Liver (tissue), 9 donors: ENCODE data around the gene CAST. TPM values are rescaled to one million over a fixed set of nuclear protein-coding genes. Genes with fewer than 3 reads are reported as not detected.

Experiments
- DNase-seq: peaks from one replicate; pipeline ENCODE4 v3.0.0-alpha.2; 2017; ENCODE audit warnings: low spot score
- H3K27ac ChIP-seq, 2 donors: one replicate each; pipeline ENCODE4 v1.7.0; 2013; ENCODE audit warnings: inconsistent platforms in 2 of 2, low read length in 2 of 2, control low read depth in 1 of 2, low read depth in 1 of 2, mild to moderate bottlenecking in 1 of 2
- H3K27me3 ChIP-seq, 4 donors: one replicate each; pipeline versions ENCODE4 v1.6.1 to v1.7.0; 2013; ENCODE audit warnings: low read length in 3 of 4, inconsistent platforms in 1 of 4, mild to moderate bottlenecking in 1 of 4, moderate library complexity in 1 of 4; ENCODE audit not compliant: control insufficient read depth in 4 of 4, insufficient read depth in 4 of 4
- H3K36me3 ChIP-seq, 4 donors: one replicate each; pipeline versions ENCODE4 v1.6.1 to v1.7.0; 2013; ENCODE audit warnings: low read length in 3 of 4, mild to moderate bottlenecking in 3 of 4, low read depth in 1 of 4, moderate library complexity in 1 of 4; ENCODE audit not compliant: control insufficient read depth in 4 of 4, insufficient read depth in 3 of 4
- H3K4me1 ChIP-seq, 4 donors: one replicate each; pipeline versions ENCODE4 v1.6.1 to v1.7.0; 2013; ENCODE audit warnings: low read length in 3 of 4, mild to moderate bottlenecking in 3 of 4, moderate library complexity in 1 of 4; ENCODE audit not compliant: control insufficient read depth in 4 of 4, insufficient read depth in 4 of 4
- H3K4me3 ChIP-seq, 3 donors: one replicate each; pipeline versions ENCODE4 v1.6.1 to v1.7.0; 2013; ENCODE audit warnings: low read length in 3 of 3, control low read depth in 1 of 3, low read depth in 1 of 3, mild to moderate bottlenecking in 1 of 3
- H3K9ac ChIP-seq, 2 donors: one replicate each; pipeline ENCODE4 v1.7.0; 2013; ENCODE audit warnings: low read length in 2 of 2, mild to moderate bottlenecking in 2 of 2, moderate library complexity in 2 of 2, control low read depth in 1 of 2, low read depth in 1 of 2
- H3K9me3 ChIP-seq, 4 donors: one replicate each; pipeline versions ENCODE4 v1.6.1 to v1.7.0; 2013; ENCODE audit warnings: low read length in 3 of 4; ENCODE audit not compliant: control insufficient read depth in 4 of 4
- EGR1 ChIP-seq, 2 donors: IDR thresholded peaks; 2 replicates each; pipeline ENCODE4 v1.6.1; 2016 to 2018; ENCODE audit warnings: antibody characterized with exemption in 2 of 2, low read depth in 2 of 2
- FOXA1 ChIP-seq: IDR thresholded peaks from 2 replicates; pipeline ENCODE4 v1.6.1; 2016; ENCODE audit warnings: antibody characterized with exemption
- FOXA2 ChIP-seq: IDR thresholded peaks from 2 replicates; pipeline ENCODE4 v1.6.1; 2016; ENCODE audit warnings: antibody characterized with exemption
- GABPA ChIP-seq, 2 donors: IDR thresholded peaks in 1 of 2; conservative IDR thresholded peaks in 1 of 2; 2 replicates each; pipeline ENCODE4 v1.6.1; 2016; ENCODE audit warnings: antibody characterized with exemption in 2 of 2, mild to moderate bottlenecking in 1 of 2, moderate library complexity in 1 of 2
- HNF4G ChIP-seq: IDR thresholded peaks from 2 replicates; pipeline ENCODE4 v1.6.1; 2016; ENCODE audit warnings: antibody characterized with exemption
- JUND ChIP-seq, 2 donors: IDR thresholded peaks; 2 replicates each; pipeline ENCODE4 v1.6.1; 2016; ENCODE audit warnings: antibody characterized with exemption in 2 of 2
- NR2F2 ChIP-seq: IDR thresholded peaks from 2 replicates; pipeline ENCODE4 v1.6.1; 2016; ENCODE audit warnings: antibody characterized with exemption
- RAD21 ChIP-seq, 2 donors: IDR thresholded peaks; 2 replicates each; pipeline ENCODE4 v1.6.1; 2016; ENCODE audit warnings: antibody characterized with exemption in 2 of 2, mild to moderate bottlenecking in 2 of 2
- RXRA ChIP-seq, 2 donors: IDR thresholded peaks; 2 replicates each; pipeline ENCODE4 v1.6.1; 2017 to 2018; ENCODE audit warnings: antibody characterized with exemption in 2 of 2, mild to moderate bottlenecking in 1 of 2
- SP1 ChIP-seq: IDR thresholded peaks from 2 replicates; pipeline ENCODE4 v1.6.1; 2018; ENCODE audit warnings: antibody characterized with exemption, mild to moderate bottlenecking
- TAF1 ChIP-seq: conservative IDR thresholded peaks from 2 replicates; pipeline ENCODE4 v1.6.1; 2016; ENCODE audit warnings: antibody characterized with exemption, mild to moderate bottlenecking
- YY1 ChIP-seq: IDR thresholded peaks from 2 replicates; pipeline ENCODE4 v1.6.1; 2016; ENCODE audit warnings: antibody characterized with exemption, mild to moderate bottlenecking
- WGBS: extraction: QIAGEN DNeasy Blood & Tissue Kit; methylation state at CpG from one replicate; pipeline ENCODE4 v1.1.7; 2013; 5-methylcytosine and 5-hydroxymethylcytosine counted together
- polyA plus RNA-seq, 2 donors: library from polyadenylated mRNA; stranded (reverse) in 1 of 2; unstranded in 1 of 2; fragments of 200-250 nt in 1 of 2; fragments of >200 nt in 1 of 2; fragmentation: Nextera tagmentation in 1 of 2; extraction: Ambion mirVana in 1 of 2; gene quantifications; one replicate each; pipeline versions ENCODE4 v1.2.1 to v1.2.3, GENCODE V29; 2013 to 2015
- total RNA-seq, 2 donors: library from RNA; depleted of rRNA; stranded (reverse); fragments of >200 nt; gene quantifications; one replicate each; pipeline ENCODE4 v1.2.3, GENCODE V29; 2014
- TF ChIP-seq, protein P1 (sequence below): fragments of 150-350 bp; IDR thresholded peaks from 2 replicates; pipeline ENCODE4 v1.5.1; 2017; ENCODE audit warnings: improper control_type of control experiment, low read depth, low read length; ENCODE audit not compliant: missing input control
- TF ChIP-seq, protein P2 (sequence below): IDR thresholded peaks from 2 replicates; pipeline ENCODE4 v1.6.1; 2016; ENCODE audit warnings: antibody characterized with exemption
- TF ChIP-seq, protein P3 (sequence below): IDR thresholded peaks from 2 replicates; pipeline ENCODE4 v1.6.1; 2016; ENCODE audit warnings: antibody characterized with exemption
- TF ChIP-seq, protein P4 (sequence below): IDR thresholded peaks from 2 replicates; pipeline ENCODE4 v1.6.1; 2016; ENCODE audit warnings: antibody characterized with exemption
- donor health status: healthy.
- donor health status: healthy.
- donor health status: healthy.
- donor health status: healthy.
- donor health status: healthy.

The CAST gene
- total and polyA plus RNA-seq, 4 donors: 43.3 to 126 (median 81.0) TPM

DNA sequence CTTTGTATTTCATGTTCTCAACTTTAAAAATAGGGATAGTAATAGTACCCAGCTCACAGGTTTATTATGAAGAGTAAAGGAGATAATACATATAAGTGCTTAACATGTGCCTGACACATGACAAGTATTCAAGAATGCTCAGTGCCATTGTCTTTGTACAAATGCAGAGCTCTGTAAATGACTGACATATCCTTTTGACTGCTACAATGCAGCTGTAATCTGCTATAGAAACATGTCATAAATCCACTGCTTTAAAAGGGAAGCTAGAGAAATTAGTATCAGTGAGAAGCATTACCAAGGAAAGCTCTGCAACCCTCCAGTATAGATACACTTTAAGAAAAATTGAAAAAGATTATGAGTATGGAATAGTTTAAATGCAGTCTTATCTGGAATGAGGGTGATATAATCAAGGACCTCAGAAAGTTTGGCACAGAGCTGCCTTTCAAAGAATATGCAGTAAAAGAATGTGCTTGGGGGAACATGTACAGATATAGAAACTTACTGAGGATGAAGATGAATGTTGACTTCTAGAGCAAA lies 127.7 kb downstream of the CAST start (continued):
- TF ChIP-seq, protein P1, sequence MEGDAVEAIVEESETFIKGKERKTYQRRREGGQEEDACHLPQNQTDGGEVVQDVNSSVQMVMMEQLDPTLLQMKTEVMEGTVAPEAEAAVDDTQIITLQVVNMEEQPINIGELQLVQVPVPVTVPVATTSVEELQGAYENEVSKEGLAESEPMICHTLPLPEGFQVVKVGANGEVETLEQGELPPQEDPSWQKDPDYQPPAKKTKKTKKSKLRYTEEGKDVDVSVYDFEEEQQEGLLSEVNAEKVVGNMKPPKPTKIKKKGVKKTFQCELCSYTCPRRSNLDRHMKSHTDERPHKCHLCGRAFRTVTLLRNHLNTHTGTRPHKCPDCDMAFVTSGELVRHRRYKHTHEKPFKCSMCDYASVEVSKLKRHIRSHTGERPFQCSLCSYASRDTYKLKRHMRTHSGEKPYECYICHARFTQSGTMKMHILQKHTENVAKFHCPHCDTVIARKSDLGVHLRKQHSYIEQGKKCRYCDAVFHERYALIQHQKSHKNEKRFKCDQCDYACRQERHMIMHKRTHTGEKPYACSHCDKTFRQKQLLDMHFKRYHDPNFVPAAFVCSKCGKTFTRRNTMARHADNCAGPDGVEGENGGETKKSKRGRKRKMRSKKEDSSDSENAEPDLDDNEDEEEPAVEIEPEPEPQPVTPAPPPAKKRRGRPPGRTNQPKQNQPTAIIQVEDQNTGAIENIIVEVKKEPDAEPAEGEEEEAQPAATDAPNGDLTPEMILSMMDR: no peak
- no peak for TF ChIP-seq NR2F2
- no peak for TF ChIP-seq RAD21 (IDR thresholded peaks at IDR 0.05)

DNA sequence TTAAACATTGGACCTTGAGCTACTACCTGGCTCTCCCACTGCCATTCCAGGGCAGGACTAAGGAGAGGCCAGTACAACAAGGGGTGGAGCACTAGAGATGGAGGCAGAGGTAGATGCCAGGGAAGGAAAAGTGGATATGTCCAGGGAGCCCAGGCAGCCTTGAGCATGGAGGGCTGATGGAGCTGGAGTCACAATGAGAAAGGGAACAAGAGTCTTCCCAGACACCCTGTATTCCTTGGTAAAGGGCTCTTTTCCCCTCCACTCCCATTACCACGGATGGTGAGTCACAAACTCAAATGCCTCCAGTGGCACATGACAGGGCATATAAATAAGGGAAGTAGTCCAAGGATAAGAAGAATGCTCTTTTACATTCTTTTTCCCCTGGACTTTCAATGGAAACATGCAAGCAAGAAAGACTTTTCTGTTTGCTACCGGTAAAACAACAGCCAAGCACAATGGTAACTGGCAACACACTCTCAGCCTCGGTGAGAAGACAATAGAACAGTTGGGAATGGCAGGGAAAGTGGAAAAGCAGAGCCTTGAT lies 128.9 kb downstream of the CAST start:
- H3K4me3 ChIP-seq: no peak overlapping the region
- 81% methylated on average over 3 of the region's 3 CpGs for WGBS
- no peak overlapping the region for H3K9ac ChIP-seq
- DNase-seq: no peak
- no peaks in the 10 kb centered on the region for H3K4me1 ChIP-seq
- no peaks in the 10 kb centered on the region for H3K27me3 ChIP-seq
- TF ChIP-seq, protein P2, sequence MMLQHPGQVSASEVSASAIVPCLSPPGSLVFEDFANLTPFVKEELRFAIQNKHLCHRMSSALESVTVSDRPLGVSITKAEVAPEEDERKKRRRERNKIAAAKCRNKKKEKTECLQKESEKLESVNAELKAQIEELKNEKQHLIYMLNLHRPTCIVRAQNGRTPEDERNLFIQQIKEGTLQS: no peak
- TF ChIP-seq FOXA2 (no peak), SP1 (no peak), HNF4G (no peak), GABPA (IDR thresholded peaks at IDR 0.05 in 1 of 2, conservative IDR thresholded peaks at IDR 0.05 in 1 of 2) (no peak), FOXA1 (no peak), NR2F2 (no peak), RAD21 (IDR thresholded peaks at IDR 0.05) (no peak), RXRA (IDR thresholded peaks at IDR 0.05) (no peak), TAF1 (no peak), EGR1 (IDR thresholded peaks at IDR 0.05; ENCODE audit: low read depth in 2 of 2) (no peak)
- TF ChIP-seq, protein P3, sequence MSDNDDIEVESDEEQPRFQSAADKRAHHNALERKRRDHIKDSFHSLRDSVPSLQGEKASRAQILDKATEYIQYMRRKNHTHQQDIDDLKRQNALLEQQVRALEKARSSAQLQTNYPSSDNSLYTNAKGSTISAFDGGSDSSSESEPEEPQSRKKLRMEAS: no peak
- TF ChIP-seq, protein P4, sequence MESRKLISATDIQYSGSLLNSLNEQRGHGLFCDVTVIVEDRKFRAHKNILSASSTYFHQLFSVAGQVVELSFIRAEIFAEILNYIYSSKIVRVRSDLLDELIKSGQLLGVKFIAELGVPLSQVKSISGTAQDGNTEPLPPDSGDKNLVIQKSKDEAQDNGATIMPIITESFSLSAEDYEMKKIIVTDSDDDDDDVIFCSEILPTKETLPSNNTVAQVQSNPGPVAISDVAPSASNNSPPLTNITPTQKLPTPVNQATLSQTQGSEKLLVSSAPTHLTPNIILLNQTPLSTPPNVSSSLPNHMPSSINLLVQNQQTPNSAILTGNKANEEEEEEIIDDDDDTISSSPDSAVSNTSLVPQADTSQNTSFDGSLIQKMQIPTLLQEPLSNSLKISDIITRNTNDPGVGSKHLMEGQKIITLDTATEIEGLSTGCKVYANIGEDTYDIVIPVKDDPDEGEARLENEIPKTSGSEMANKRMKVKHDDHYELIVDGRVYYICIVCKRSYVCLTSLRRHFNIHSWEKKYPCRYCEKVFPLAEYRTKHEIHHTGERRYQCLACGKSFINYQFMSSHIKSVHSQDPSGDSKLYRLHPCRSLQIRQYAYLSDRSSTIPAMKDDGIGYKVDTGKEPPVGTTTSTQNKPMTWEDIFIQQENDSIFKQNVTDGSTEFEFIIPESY: no peak
- TF ChIP-seq, protein P1: no peak
- peaks cover 8 to 71% (median 52%) of the 10 kb centered on the region in 4 donors for H3K36me3 ChIP-seq
- no peak overlapping the region for H3K27ac ChIP-seq
- H3K9me3 ChIP-seq: no peaks in the 10 kb centered on the region

DNA sequence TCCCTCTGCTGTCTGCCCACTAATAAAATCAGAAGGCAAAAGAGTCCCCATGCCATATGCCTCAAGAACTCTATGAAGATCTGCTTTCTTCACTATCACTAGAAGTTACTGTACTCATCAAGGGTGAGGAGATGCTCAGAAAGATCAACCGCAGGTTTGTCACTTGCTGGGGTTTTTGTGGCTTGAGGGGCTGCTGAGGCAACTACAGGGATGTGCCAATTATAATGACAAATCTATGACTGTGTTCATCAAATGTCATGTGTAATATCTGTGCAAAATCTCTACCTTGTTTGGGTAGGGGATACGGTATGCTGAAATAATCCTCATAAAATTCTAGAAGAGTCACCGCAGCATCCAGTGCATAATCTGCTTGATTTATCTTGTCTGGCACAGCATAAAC lies 132.6 kb downstream of the CAST start:
- H3K4me3 ChIP-seq: no peak overlapping the region
- no peaks in the 10 kb centered on the region for H3K27me3 ChIP-seq
- DNase-seq: no peak
- peaks cover 10 to 65% (median 51%) of the 10 kb centered on the region in 4 donors for H3K36me3 ChIP-seq
- WGBS: 95% methylated on average over 3 of the region's 3 CpGs
- no peaks in the 10 kb centered on the region for H3K9me3 ChIP-seq
- no peaks in the 10 kb centered on the region for H3K4me1 ChIP-seq
- H3K9ac ChIP-seq: no peak overlapping the region
- H3K27ac ChIP-seq: no peak overlapping the region
- no peak for TF ChIP-seq SP1
- TF ChIP-seq YY1: no peak
- TF ChIP-seq, protein P2: no peak
- TF ChIP-seq, protein P4: no peak
- TF ChIP-seq, protein P1: no peak
- TF ChIP-seq GABPA (IDR thresholded peaks at IDR 0.05 in 1 of 2, conservative IDR thresholded peaks at IDR 0.05 in 1 of 2): no peak
- TF ChIP-seq, protein P3: no peak
- TF ChIP-seq TAF1: no peak
- no peak for TF ChIP-seq JUND (IDR thresholded peaks at IDR 0.05)
- no peak for TF ChIP-seq EGR1 (IDR thresholded peaks at IDR 0.05; ENCODE audit: low read depth in 2 of 2)
